Transverse colon (tissue), 4 donors: ENCODE data around the gene SYTL5. TPM values are rescaled to one million over a fixed set of nuclear protein-coding genes. Genes with fewer than 3 reads are reported as not detected.

Experiments
- DNase-seq: peaks from one replicate; pipeline ENCODE4 v3.0.0-alpha.2; 2019
- H3K27ac ChIP-seq, 4 donors: fragments of 200-600 bp; sonication (generic); 2 replicates each; pipeline ENCODE4 v1.5.1; 2016 to 2018; ENCODE audit warnings: inconsistent platforms in 4 of 4
- H3K27me3 ChIP-seq: fragments of 200-600 bp; sonication (generic); 2 replicates; pipeline ENCODE4 v1.5.1; 2017; ENCODE audit warnings: inconsistent platforms
- H3K36me3 ChIP-seq, 4 donors: fragments of 200-600 bp; sonication (generic); 2 replicates each; pipeline ENCODE4 v1.5.1; 2017 to 2019; ENCODE audit warnings: inconsistent platforms in 4 of 4
- H3K4me1 ChIP-seq, 4 donors: fragments of 200-600 bp; sonication (generic); 2 replicates each; pipeline ENCODE4 v1.5.1; 2017 to 2020; ENCODE audit warnings: inconsistent platforms in 4 of 4
- H3K4me3 ChIP-seq, 4 donors: fragments of 200-600 bp; sonication (generic); 1 replicate in 1 of 4; 2 replicates in 3 of 4; pipeline versions ENCODE4 v1.5.1 to v1.6.1; 2017 to 2019; ENCODE audit warnings: inconsistent platforms in 4 of 4
- H3K9me3 ChIP-seq, 2 donors: fragments of 200-600 bp; sonication (generic); 2 replicates each; pipeline ENCODE4 v1.5.1; 2017 to 2019; ENCODE audit warnings: inconsistent platforms in 2 of 2
- CTCF ChIP-seq, 5 experiments: fragments of 200-600 bp in 3 of 5; fragments of 450-650 bp in 2 of 5; sonication (generic) in 3 of 5; IDR thresholded peaks; 1 replicate in 2 of 5; 2 replicates in 3 of 5; pipeline ENCODE4 v1.5.1; 2016 to 2017; ENCODE audit warnings: antibody characterized with exemption in 5 of 5, inconsistent platforms in 3 of 5, mild to moderate bottlenecking in 2 of 5, moderate library complexity in 1 of 5
- EP300 ChIP-seq: sonication (generic); formaldehyde crosslinking; IDR thresholded peaks from one replicate; pipeline ENCODE4 v1.6.1; 2017; ENCODE audit warnings: antibody characterized with exemption, low read depth
- POLR2A ChIP-seq: fragments of 450-650 bp; IDR thresholded peaks from one replicate; pipeline ENCODE4 v1.6.1; 2016; ENCODE audit warnings: antibody characterized with exemption, mild to moderate bottlenecking, moderate library complexity
- POLR2AphosphoS5 ChIP-seq, 3 donors: sonication (generic); formaldehyde crosslinking; IDR thresholded peaks; one replicate each; pipeline ENCODE4 v1.6.1; 2016; ENCODE audit warnings: antibody characterized with exemption in 3 of 3
- whole genome bisulfite sequencing, 2 donors: methylation state at CpG; one replicate each; pipeline ENCODE4 v1.1.5; 2018; ENCODE audit warnings: low coverage in 1 of 2; 5-methylcytosine and 5-hydroxymethylcytosine counted together
- in situ Hi-C, 4 donors: fragments of 200-750 bp; cut with MboI; loops; one replicate each; pipeline versions ENCODE4 v1.15.0 to v1.15.1; 2017; ENCODE audit warnings: low sequenced_read_pairs in 3 of 4, low pct_ligation_motif_present in 1 of 4, low pct_unique_long_range_greater_than_20kb in 1 of 4
- intact Hi-C: fragments of 100-400 bp; cut with DNase I; formaldehyde crosslinking; loops from one replicate; pipeline ENCODE4 v1.15.1; 2023; ENCODE audit warnings: low total_unique reads
- total RNA-seq, 4 donors: library from RNA; depleted of rRNA; stranded (reverse); fragments of >200 nt; gene quantifications; one replicate each; pipeline ENCODE4 v1.1.0, GENCODE V29; 2016

The SYTL5 gene
- total RNA-seq = 1 to 10 TPM in 3 of 4 donors, under 1 TPM in 1; 0.60 to 8.1 (median 5.5) TPM

- intact Hi-C loops = no loop called here
- no peak for DNase-seq
These were observed at the start of gene SYTL5 for GRCh38 chrX:38006291-38006690. Gene SYTL5, plus strand, starts transcription at chrX:38006553. Its CDS starts 27,337 bp downstream, at chrX:38033890.

GRCh38 chrX:37958525-37959211 is 47.7 kb upstream of the SYTL5 start:
- Histone ChIP-seq H3K36me3 (no peaks in the 10 kb centered on the region), H3K4me3 (no peak overlapping the region), H3K27me3 (no peaks in the 10 kb centered on the region), H3K4me1 (no peaks in the 10 kb centered on the region), H3K9me3 (no peaks in the 10 kb centered on the region), H3K27ac (no peak overlapping the region)
- no peak for DNase-seq
- in situ Hi-C loops (no loop called here), intact Hi-C loops (no loop called here)
- no peak for TF ChIP-seq POLR2AphosphoS5 (IDR thresholded peaks at IDR 0.05)
- TF ChIP-seq CTCF (IDR thresholded peaks at IDR 0.05) = no peak
- TF ChIP-seq POLR2A = no peak
- no peak for TF ChIP-seq EP300
- 51 to 60% methylated on average over 1 to 7 of the region's 7 CpGs for WGBS, 2 donors

More at GRCh38 chrX:38006291-38006690, at the start of gene SYTL5:
- Histone ChIP-seq H3K27me3 (no peaks in the 10 kb centered on the region), H3K27ac (peak within 1 kb of the TSS; percentile 49 to 72 (median 66)), H3K9me3 (no peaks in the 10 kb centered on the region), H3K36me3 (no peaks in the 10 kb centered on the region), H3K4me3 (peak within 1 kb of the TSS in 1 of 4 donors; percentile 18), H3K4me1 (no peaks in the 10 kb centered on the region)
- TF ChIP-seq CTCF (IDR thresholded peaks at IDR 0.05) = no peak
- TF ChIP-seq POLR2AphosphoS5 (IDR thresholded peaks at IDR 0.05) = peak in 1 of 3 donors; percentile 47
- TF ChIP-seq EP300 = no peak
- no peak for TF ChIP-seq POLR2A
- WGBS, 2 donors = 22 to 31% methylated on average over 1 of the region's 1 CpG
- in situ Hi-C loops = no loop called here

GRCh38 chrX:37959212-37960021 is 46.9 kb upstream of the SYTL5 start:
- intact Hi-C loops (no loop called here), in situ Hi-C loops (no loop called here)
- Histone ChIP-seq H3K4me1 (no peaks in the 10 kb centered on the region), H3K9me3 (no peaks in the 10 kb centered on the region), H3K27me3 (no peaks in the 10 kb centered on the region), H3K4me3 (no peak overlapping the region), H3K27ac (no peak overlapping the region), H3K36me3 (no peaks in the 10 kb centered on the region)
- WGBS, 2 donors = 55 to 73% methylated on average over 4 to 15 of the region's 15 CpGs
- TF ChIP-seq POLR2AphosphoS5 (IDR thresholded peaks at IDR 0.05) (no peak), EP300 (no peak), POLR2A (no peak), CTCF (IDR thresholded peaks at IDR 0.05) (no peak)
- DNase-seq = no peak

- WGBS, 2 donors = 86 to 92% methylated on average over 1 of the region's 1 CpG
- H3K27ac ChIP-seq = no peak overlapping the region
These were observed 45.2 kb upstream of the SYTL5 start for GRCh38 chrX:37961118-37961517.

More at GRCh38 chrX:37961118-37961517, 45.2 kb upstream of the SYTL5 start:
- H3K27me3 ChIP-seq = no peaks in the 10 kb centered on the region
- in situ Hi-C loops = no loop called here
- no peak overlapping the region for H3K4me3 ChIP-seq
- no peaks in the 10 kb centered on the region for H3K4me1 ChIP-seq
- TF ChIP-seq CTCF (IDR thresholded peaks at IDR 0.05) (no peak), POLR2AphosphoS5 (IDR thresholded peaks at IDR 0.05) (no peak), POLR2A (no peak), EP300 (no peak)
- no peaks in the 10 kb centered on the region for H3K36me3 ChIP-seq
- no peaks in the 10 kb centered on the region for H3K9me3 ChIP-seq
- no peak for DNase-seq
- intact Hi-C loops = no loop called here
